ENCODE results near the gene OTOP2. TPM values are rescaled to one million over a fixed set of nuclear protein-coding genes. Genes with fewer than 3 reads are reported as not detected.
"Not testable (repeated sequence)": the region's sequence is repeated elsewhere in the genome, so short reads cannot be mapped to it uniquely, and the experiment has no call there.

OTOP2 gene
- total and polyA plus RNA-seq, 2 experiments from 2014 or later = not detected

DNA sequence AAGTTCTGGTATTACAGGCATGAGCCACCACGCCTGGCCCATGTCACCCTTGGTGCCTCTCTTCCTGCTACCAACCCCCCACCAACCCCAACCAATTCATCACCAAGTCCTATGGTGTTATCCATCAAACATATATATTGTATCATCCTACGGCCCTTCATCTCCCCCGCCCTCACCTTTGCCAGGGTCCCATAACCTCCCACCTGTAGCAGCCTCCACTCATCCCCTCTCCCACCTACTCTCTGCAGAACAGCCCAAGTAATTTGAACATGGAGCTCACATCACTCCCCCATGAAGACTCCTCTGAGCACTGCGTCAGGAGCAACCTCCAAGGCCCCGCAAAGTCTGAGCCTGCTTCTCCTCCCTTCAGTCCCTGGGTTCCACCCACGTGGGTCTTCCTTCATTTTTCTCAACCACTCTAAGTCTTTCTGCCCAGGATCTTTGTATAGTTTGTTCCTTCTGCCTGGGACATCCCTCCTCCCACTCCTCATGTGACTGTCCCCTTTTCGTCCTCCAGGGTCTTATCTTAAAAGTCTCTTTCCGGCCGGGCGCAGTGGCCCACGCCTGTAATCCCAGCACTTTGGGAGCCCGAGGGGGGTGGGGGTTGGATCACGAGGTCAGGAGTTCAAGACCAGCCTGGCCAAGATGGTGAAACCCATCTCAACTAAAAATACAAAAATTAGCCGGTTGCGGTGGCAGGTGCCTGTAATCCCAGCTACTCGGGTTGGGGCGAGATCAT is 55.5 kb downstream of the OTOP2 start:
- no peak for DNase-seq (ENCODE audit: low read depth in 1 of 2, low spot score in 1 of 2)
- no peaks in the 10 kb centered on the region for H3K9me3 ChIP-seq (ENCODE audit: low read depth)
- no peak overlapping the region for H3K27ac ChIP-seq
- H3K36me3 ChIP-seq = no peaks in the 10 kb centered on the region
- no peaks in the 10 kb centered on the region for H3K4me1 ChIP-seq (ENCODE audit: low read depth)
- peaks cover 17% of the 10 kb centered on the region for H3K27me3 ChIP-seq
- TF ChIP-seq, protein P1, sequence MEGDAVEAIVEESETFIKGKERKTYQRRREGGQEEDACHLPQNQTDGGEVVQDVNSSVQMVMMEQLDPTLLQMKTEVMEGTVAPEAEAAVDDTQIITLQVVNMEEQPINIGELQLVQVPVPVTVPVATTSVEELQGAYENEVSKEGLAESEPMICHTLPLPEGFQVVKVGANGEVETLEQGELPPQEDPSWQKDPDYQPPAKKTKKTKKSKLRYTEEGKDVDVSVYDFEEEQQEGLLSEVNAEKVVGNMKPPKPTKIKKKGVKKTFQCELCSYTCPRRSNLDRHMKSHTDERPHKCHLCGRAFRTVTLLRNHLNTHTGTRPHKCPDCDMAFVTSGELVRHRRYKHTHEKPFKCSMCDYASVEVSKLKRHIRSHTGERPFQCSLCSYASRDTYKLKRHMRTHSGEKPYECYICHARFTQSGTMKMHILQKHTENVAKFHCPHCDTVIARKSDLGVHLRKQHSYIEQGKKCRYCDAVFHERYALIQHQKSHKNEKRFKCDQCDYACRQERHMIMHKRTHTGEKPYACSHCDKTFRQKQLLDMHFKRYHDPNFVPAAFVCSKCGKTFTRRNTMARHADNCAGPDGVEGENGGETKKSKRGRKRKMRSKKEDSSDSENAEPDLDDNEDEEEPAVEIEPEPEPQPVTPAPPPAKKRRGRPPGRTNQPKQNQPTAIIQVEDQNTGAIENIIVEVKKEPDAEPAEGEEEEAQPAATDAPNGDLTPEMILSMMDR (IDR thresholded peaks at IDR 0.05; ENCODE audit: low read depth, low read length) = no peak
- H3K4me3 ChIP-seq = no peak overlapping the region

DNA sequence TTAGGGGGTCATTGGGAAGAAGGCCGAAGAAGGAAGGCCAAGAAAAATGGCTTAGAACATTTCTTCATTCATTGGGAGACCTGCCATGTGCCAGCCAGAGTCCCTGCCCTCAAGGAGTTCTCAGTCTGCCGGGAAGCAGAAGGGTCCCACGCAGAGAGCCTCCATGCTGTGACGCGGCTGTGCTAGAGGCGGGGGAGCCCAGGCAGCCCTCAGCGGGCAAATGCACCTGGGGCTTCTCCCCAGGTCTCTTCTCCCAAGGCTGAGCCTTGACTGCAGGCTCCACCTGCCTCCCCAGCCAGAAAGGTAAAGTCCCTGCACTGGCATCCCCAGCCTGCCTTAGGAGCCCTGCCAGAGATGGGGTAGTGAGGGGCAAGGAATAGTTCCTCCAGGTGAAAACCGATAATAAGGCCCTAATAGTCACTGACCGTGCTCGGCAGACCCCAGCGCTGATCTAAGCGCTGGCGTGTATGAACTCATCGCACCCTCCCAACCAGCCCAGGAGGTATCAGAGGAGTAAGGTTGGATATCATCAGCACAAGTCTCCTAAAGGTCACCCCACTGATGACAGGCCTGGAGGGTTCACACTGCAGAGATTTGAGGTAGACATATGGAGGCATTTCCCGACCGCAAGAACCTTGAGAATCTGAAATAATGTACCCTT is 57.4 kb downstream of the OTOP2 start:
- TF ChIP-seq, protein P1 (IDR thresholded peaks at IDR 0.05; ENCODE audit: low read depth, low read length) = no peak
- Histone ChIP-seq H3K36me3 (no peaks in the 10 kb centered on the region), H3K9me3 (ENCODE audit: low read depth) (no peaks in the 10 kb centered on the region), H3K27ac (peak overlapping the region; percentile 61), H3K4me3 (peak overlapping the region; percentile 61), H3K4me1 (ENCODE audit: low read depth) (no peaks in the 10 kb centered on the region), H3K27me3 (no peaks in the 10 kb centered on the region)
- DNase-seq (ENCODE audit: low read depth in 1 of 2, low spot score in 1 of 2) = no peak

DNA sequence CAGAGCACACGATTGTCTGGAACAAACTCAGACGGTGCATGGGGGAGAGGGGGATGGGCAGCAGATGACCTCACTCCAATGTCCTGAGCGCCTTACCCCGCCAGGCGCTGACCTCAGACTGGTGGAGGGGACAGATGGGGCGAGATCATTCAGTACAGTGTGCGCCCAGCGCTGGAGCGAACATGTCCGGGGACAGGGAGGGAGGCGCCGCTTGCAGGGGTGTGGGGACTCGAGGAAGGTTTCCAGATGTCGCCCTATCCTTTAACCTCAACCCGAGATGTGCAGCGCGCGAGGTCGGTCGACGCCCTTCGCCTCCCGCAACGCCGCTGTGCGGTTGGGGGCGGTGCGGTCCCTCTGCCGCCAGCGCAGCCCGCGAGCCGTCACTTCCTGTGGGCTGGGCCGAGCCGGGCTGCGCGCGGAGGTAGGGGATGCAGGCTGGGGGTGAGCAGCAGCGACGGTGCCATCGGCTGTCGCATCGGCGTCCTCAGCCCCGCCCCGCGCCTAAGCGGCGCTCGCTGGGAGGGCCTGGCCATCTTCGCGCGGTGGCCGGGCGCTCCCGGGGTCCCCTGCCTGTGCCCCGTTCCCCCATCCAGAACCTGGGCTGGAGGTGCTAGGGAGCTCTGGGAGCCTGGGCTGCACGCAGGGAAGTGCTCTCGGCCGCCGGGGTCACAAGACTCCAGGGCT is 58.0 kb downstream of the OTOP2 start:
- Histone ChIP-seq H3K9me3 (ENCODE audit: low read depth) (no peaks in the 10 kb centered on the region), H3K27me3 (no peaks in the 10 kb centered on the region), H3K4me1 (ENCODE audit: low read depth) (no peaks in the 10 kb centered on the region), H3K27ac (peak overlapping the region; percentile 61), H3K4me3 (peak overlapping the region; percentile 61), H3K36me3 (no peaks in the 10 kb centered on the region)
- TF ChIP-seq, protein P1 (IDR thresholded peaks at IDR 0.05; ENCODE audit: low read depth, low read length) = no peak
- DNase-seq (ENCODE audit: low read depth in 1 of 2, low spot score in 1 of 2) = peak; percentile 59 to 90

DNA sequence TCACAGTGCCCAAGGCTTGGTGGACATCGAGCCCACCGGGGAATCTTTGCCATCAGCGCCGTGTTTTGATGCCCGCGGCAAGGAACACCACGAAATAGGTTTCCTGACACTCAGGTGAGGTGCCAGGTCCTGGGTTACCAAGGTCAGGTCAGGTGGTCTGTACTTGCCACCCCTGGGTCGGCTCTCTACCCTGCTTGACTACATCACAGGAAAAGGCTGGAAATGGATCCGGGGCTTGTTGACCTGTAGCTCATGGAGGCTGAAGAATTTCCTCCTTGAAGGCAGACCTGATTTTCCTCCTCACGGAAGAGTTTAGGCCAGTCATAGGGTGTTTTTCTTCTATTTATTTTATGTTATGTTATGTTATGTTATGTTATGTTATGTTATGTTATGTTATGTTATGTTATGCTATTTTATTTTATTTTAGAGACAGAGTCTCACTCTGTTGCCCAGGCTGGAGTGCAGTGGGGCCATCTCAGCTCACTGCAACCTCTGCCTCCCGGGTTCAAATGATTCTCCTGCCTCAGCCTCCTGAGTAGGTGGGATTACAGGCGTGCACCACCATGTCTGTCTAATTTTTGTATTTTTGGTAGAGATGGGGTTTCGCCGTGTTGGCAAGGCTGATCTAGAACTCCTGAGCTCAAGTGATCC is 58.7 kb downstream of the OTOP2 start:
- H3K4me1 ChIP-seq (ENCODE audit: low read depth); H3K9me3 ChIP-seq (ENCODE audit: low read depth); H3K27me3 ChIP-seq; H3K36me3 ChIP-seq: not testable (repeated sequence)
- DNase-seq (ENCODE audit: low read depth in 1 of 2, low spot score in 1 of 2) = peak in 1 of 2 donors; percentile 10
- H3K4me3 ChIP-seq = peak overlapping the region; percentile 61
- H3K27ac ChIP-seq = peak overlapping the region; percentile 61

Other genes with a start within 250 kb of the OTOP2 start
- gene CD300LF, start 211.3 kb upstream of the OTOP2 start, total RNA-seq = not detected in 2 replicates
- not detected in 2 replicates for gene CD300LF, start 211.3 kb upstream of the OTOP2 start, polyA plus RNA-seq
- 3.4 and 6.9 TPM in 2 replicates for gene RAB37, start 187.0 kb upstream of the OTOP2 start, total RNA-seq
- 4.6 and 4.9 TPM in 2 replicates for gene RAB37, start 187.0 kb upstream of the OTOP2 start, polyA plus RNA-seq
- 78.2 and 87.3 TPM in 2 replicates for gene NHERF1, start 175.6 kb upstream of the OTOP2 start, total RNA-seq
- 95.1 and 111 TPM in 2 replicates for gene NHERF1, start 175.6 kb upstream of the OTOP2 start, polyA plus RNA-seq
- 45.9 and 73.1 TPM in 2 replicates for gene NAT9, start 147.9 kb upstream of the OTOP2 start, total RNA-seq
- gene NAT9, start 147.9 kb upstream of the OTOP2 start, polyA plus RNA-seq = 56.2 and 96.8 TPM in 2 replicates
- gene GRIN2C, start 64.4 kb upstream of the OTOP2 start, total RNA-seq = 0.95 and 6.1 TPM in 2 replicates
- gene GRIN2C, start 64.4 kb upstream of the OTOP2 start, polyA plus RNA-seq = 0.71 and 1.1 TPM in 2 replicates
- 44.6 and 44.7 TPM in 2 replicates for gene FDXR, start 51.3 kb upstream of the OTOP2 start, total RNA-seq
- gene FDXR, start 51.3 kb upstream of the OTOP2 start, polyA plus RNA-seq = 49.9 and 55.9 TPM in 2 replicates
- 0.83 and 0.85 TPM in 2 replicates for gene FADS6, start 30.6 kb upstream of the OTOP2 start, total RNA-seq
- gene FADS6, start 30.6 kb upstream of the OTOP2 start, polyA plus RNA-seq = 0.76 and 1.3 TPM in 2 replicates
- gene USH1G, start 1.0 kb upstream of the OTOP2 start, total RNA-seq = 2.5 and 4.0 TPM in 2 replicates
- gene USH1G, start 1.0 kb upstream of the OTOP2 start, polyA plus RNA-seq = 1.9 and 3.1 TPM in 2 replicates
- not detected in 2 replicates for gene OTOP3, start 11.6 kb downstream of the OTOP2 start, total RNA-seq
- not detected in 2 replicates for gene OTOP3, start 11.6 kb downstream of the OTOP2 start, polyA plus RNA-seq
- 35.2 and 46.3 TPM in 2 replicates for gene HID1, start 48.5 kb downstream of the OTOP2 start, total RNA-seq
- 45.4 and 57.3 TPM in 2 replicates for gene HID1, start 48.5 kb downstream of the OTOP2 start, polyA plus RNA-seq
- gene CDR2L, start 63.4 kb downstream of the OTOP2 start, total RNA-seq = 15.1 and 16.4 TPM in 2 replicates
- 5.9 and 8.0 TPM in 2 replicates for gene CDR2L, start 63.4 kb downstream of the OTOP2 start, polyA plus RNA-seq
- 44.8 and 62.9 TPM in 2 replicates for gene MRPL58, start 88.4 kb downstream of the OTOP2 start, total RNA-seq
- gene MRPL58, start 88.4 kb downstream of the OTOP2 start, polyA plus RNA-seq = 39.7 and 48.4 TPM in 2 replicates
- 411 and 666 TPM in 2 replicates for gene ATP5PD, start 122.7 kb downstream of the OTOP2 start, total RNA-seq
- 603 and 732 TPM in 2 replicates for gene ATP5PD, start 122.7 kb downstream of the OTOP2 start, polyA plus RNA-seq
- gene KCTD2, start 123.0 kb downstream of the OTOP2 start, total RNA-seq = 23.9 and 24.4 TPM in 2 replicates
- gene KCTD2, start 123.0 kb downstream of the OTOP2 start, polyA plus RNA-seq = 20.7 and 22.4 TPM in 2 replicates
- 32.2 and 47.1 TPM in 2 replicates for gene SLC16A5, start 163.7 kb downstream of the OTOP2 start, total RNA-seq
- 9.9 and 18.8 TPM in 2 replicates for gene SLC16A5, start 163.7 kb downstream of the OTOP2 start, polyA plus RNA-seq
- 8.8 and 10.0 TPM in 2 replicates for gene ARMC7, start 185.7 kb downstream of the OTOP2 start, total RNA-seq
- gene ARMC7, start 185.7 kb downstream of the OTOP2 start, polyA plus RNA-seq = 5.7 and 6.5 TPM in 2 replicates
- 204 and 233 TPM in 2 replicates for gene NT5C, start 207.5 kb downstream of the OTOP2 start, total RNA-seq
- 168 and 174 TPM in 2 replicates for gene NT5C, start 207.5 kb downstream of the OTOP2 start, polyA plus RNA-seq
- 175 and 209 TPM in 2 replicates for gene JPT1, start 230.2 kb downstream of the OTOP2 start, total RNA-seq
- gene JPT1, start 230.2 kb downstream of the OTOP2 start, polyA plus RNA-seq = 136 and 201 TPM in 2 replicates